ENCODE results near the gene RFTN1.

The RFTN1 gene

DNA sequence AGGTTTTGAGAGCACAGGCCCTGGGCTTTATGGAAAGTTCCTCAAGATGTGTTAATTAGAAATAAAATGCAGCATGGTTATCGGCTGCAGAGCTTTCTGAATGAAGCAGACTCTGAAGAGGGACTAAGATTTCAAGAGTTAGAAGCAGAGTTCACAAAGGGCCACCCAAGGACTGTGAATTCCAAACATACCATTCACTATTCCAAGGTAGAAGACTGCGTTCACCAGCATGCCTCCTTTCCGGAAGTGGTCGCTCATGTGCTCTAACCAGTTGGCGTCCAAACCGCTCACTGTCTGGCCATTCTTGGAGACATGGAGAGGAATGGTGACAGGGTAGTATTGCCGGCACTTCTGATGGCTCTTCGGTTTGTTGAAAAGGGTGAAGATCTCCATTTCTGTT is 143.6 kb downstream of the RFTN1 start:
- DNase-seq (ENCODE audit: extremely low spot score) = no peak
- CTCF ChIA-PET = no interaction called here
- POLR2A ChIA-PET = no interaction called here
- TF ChIP-seq ZNF384 (IDR thresholded peaks at IDR 0.05) (no peak), FOXA1 (IDR thresholded peaks at IDR 0.05) (no peak), SUZ12 (IDR thresholded peaks at IDR 0.05) (no peak), HDGF (IDR thresholded peaks at IDR 0.05; ENCODE audit: borderline replicate concordance) (no peak)

DNA sequence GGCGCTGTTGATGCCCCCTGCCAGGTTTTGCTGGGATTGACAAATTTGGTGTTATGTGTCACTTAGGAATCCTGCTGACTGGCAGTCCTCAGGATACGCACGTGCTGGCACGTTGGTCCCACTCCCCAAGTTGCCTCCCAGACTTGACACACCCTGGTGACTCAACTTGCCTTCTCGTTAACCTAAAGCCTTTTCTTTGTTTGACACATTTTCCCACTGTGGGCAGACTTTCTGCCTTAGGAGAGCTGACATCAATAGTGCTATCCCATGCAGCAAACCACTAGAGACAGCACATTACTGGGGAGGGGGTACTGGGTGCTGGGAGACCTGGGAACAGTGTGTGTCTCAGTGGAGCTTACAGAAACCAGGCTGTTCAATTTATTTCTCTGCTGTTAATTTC is 144.2 kb downstream of the RFTN1 start:
- POLR2A ChIA-PET = no interaction called here
- DNase-seq (ENCODE audit: extremely low spot score) = no peak
- TF ChIP-seq L3MBTL2 (conservative IDR thresholded peaks at IDR 0.05) = no peak
- TF ChIP-seq FOXK2 (IDR thresholded peaks at IDR 0.05) = no peak
- no peak for TF ChIP-seq ZNF384 (IDR thresholded peaks at IDR 0.05)
- TF ChIP-seq SUZ12 (IDR thresholded peaks at IDR 0.05) = no peak
- no peak for TF ChIP-seq SP1 (IDR thresholded peaks at IDR 0.05)
- TF ChIP-seq, protein P1, sequence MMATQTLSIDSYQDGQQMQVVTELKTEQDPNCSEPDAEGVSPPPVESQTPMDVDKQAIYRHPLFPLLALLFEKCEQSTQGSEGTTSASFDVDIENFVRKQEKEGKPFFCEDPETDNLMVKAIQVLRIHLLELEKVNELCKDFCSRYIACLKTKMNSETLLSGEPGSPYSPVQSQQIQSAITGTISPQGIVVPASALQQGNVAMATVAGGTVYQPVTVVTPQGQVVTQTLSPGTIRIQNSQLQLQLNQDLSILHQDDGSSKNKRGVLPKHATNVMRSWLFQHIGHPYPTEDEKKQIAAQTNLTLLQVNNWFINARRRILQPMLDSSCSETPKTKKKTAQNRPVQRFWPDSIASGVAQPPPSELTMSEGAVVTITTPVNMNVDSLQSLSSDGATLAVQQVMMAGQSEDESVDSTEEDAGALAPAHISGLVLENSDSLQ (IDR thresholded peaks at IDR 0.05) = no peak
- TF ChIP-seq FOXM1 (IDR thresholded peaks at IDR 0.05; ENCODE audit: borderline replicate concordance) = no peak
- no peak for TF ChIP-seq HDGF (IDR thresholded peaks at IDR 0.05; ENCODE audit: borderline replicate concordance)
- TF ChIP-seq CTBP1 (IDR thresholded peaks at IDR 0.05; ENCODE audit: borderline replicate concordance) = no peak
- no peak for TF ChIP-seq NFRKB (IDR thresholded peaks at IDR 0.05)
- no peak for TF ChIP-seq BHLHE40 (IDR thresholded peaks at IDR 0.05; ENCODE audit: borderline replicate concordance)
- no peak for TF ChIP-seq FOXA1 (IDR thresholded peaks at IDR 0.05)
- CTCF ChIA-PET = no interaction called here

- DNase-seq (ENCODE audit: extremely low spot score) = no peak
- TF ChIP-seq BHLHE40 (IDR thresholded peaks at IDR 0.05; ENCODE audit: borderline replicate concordance) = no peak
- no peak for TF ChIP-seq FOXM1 (IDR thresholded peaks at IDR 0.05; ENCODE audit: borderline replicate concordance)
- no peak for TF ChIP-seq LEF1 (IDR thresholded peaks at IDR 0.05; ENCODE audit: borderline replicate concordance)
- no peak for TF ChIP-seq FOXK2 (IDR thresholded peaks at IDR 0.05)
- TF ChIP-seq, protein P1 (IDR thresholded peaks at IDR 0.05) = no peak
- TF ChIP-seq ELF4 (IDR thresholded peaks at IDR 0.05) = no peak
- no peak for TF ChIP-seq ARNT (IDR thresholded peaks at IDR 0.05)
- ChIA-PET POLR2A (no interaction called here), CTCF (no interaction called here)
Measured at GRCh38 chr3:16366581-16366980, 146.9 kb downstream of the RFTN1 start.

DNA sequence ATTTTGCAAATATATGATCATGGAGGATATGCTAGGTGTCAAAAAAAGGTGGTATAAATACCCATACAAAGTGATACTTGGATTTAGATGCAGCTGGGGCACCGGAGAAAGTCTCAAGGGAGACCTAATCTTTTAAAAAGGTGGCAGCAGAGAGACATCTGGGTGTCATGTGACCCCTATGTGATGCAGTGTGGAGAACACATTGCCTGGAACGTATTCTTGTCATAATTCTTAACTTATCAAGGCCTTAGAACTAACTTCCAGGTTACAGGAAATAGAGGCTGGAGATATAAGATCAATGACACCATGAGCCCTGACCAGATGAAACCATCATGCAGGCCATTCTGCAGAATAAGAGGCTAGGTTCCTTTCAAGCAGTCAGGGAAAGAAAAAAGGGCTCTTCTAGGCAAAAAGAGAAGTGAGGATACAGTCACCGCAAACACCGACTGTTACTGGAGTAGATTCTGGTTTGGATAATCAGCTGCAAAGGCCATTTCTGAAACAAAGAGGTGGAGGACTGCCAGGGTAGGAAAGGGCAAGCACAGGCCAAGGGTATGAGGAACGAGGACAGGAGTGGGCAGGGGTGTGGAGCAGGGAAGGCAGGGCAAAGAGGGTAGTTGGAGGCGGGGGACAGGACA is 147.9 kb downstream of the RFTN1 start:
- ChIA-PET CTCF (no interaction called here), POLR2A (no interaction called here)
- TF ChIP-seq FOXA1 (IDR thresholded peaks at IDR 0.05) (no peak), ZNF384 (IDR thresholded peaks at IDR 0.05) (no peak), FOXK2 (IDR thresholded peaks at IDR 0.05) (no peak), ELF4 (IDR thresholded peaks at IDR 0.05) (no peak), SP1 (IDR thresholded peaks at IDR 0.05) (no peak), ARNT (IDR thresholded peaks at IDR 0.05) (no peak), BHLHE40 (IDR thresholded peaks at IDR 0.05; ENCODE audit: borderline replicate concordance) (no peak), FOXM1 (IDR thresholded peaks at IDR 0.05; ENCODE audit: borderline replicate concordance) (no peak), NFRKB (IDR thresholded peaks at IDR 0.05) (no peak), TARDBP (IDR thresholded peaks at IDR 0.05) (no peak)
- no peak for DNase-seq (ENCODE audit: extremely low spot score)

GRCh38 chr3:16364963-16365362 is 148.5 kb downstream of the RFTN1 start:
- no peak for TF ChIP-seq FOXM1 (IDR thresholded peaks at IDR 0.05; ENCODE audit: borderline replicate concordance)
- no peak for TF ChIP-seq ZNF384 (IDR thresholded peaks at IDR 0.05)
- CTCF ChIA-PET = no interaction called here
- DNase-seq (ENCODE audit: extremely low spot score) = no peak

GRCh38 chr3:16364323-16364722 is 149.2 kb downstream of the RFTN1 start:
- ChIA-PET CTCF (no interaction called here), POLR2A (no interaction called here)
- DNase-seq (ENCODE audit: extremely low spot score) = no peak
- TF ChIP-seq TARDBP (IDR thresholded peaks at IDR 0.05) (no peak), FOXM1 (IDR thresholded peaks at IDR 0.05; ENCODE audit: borderline replicate concordance) (no peak), SP1 (IDR thresholded peaks at IDR 0.05) (no peak), SUZ12 (IDR thresholded peaks at IDR 0.05) (no peak), HDGF (IDR thresholded peaks at IDR 0.05; ENCODE audit: borderline replicate concordance) (no peak), BHLHE40 (IDR thresholded peaks at IDR 0.05; ENCODE audit: borderline replicate concordance) (no peak), FOXA1 (IDR thresholded peaks at IDR 0.05) (no peak), FOXK2 (IDR thresholded peaks at IDR 0.05) (no peak)

More at GRCh38 chr3:16364963-16365362, 148.5 kb downstream of the RFTN1 start:
- POLR2A ChIA-PET = no interaction called here

GRCh38 chr3:16363636-16364035 is 149.9 kb downstream of the RFTN1 start:
- CTCF ChIA-PET = no interaction called here
- TF ChIP-seq SUZ12 (IDR thresholded peaks at IDR 0.05) (no peak), ZNF384 (IDR thresholded peaks at IDR 0.05) (no peak), TARDBP (IDR thresholded peaks at IDR 0.05) (no peak), CTBP1 (IDR thresholded peaks at IDR 0.05; ENCODE audit: borderline replicate concordance) (no peak), SP1 (IDR thresholded peaks at IDR 0.05) (no peak), FOXM1 (IDR thresholded peaks at IDR 0.05; ENCODE audit: borderline replicate concordance) (no peak), NFRKB (IDR thresholded peaks at IDR 0.05) (no peak), HDGF (IDR thresholded peaks at IDR 0.05; ENCODE audit: borderline replicate concordance) (no peak), ELF4 (IDR thresholded peaks at IDR 0.05) (no peak), FOXK2 (IDR thresholded peaks at IDR 0.05) (no peak), FOXA1 (IDR thresholded peaks at IDR 0.05) (no peak)
- TF ChIP-seq, protein P1 (IDR thresholded peaks at IDR 0.05) = no peak
- POLR2A ChIA-PET = no interaction called here
- no peak for DNase-seq (ENCODE audit: extremely low spot score)

All from HEK293T (cell line).